H9 (cell line): Measurements from ENCODE around the gene ZDHHC16. TPM values are rescaled to one million over a fixed set of nuclear protein-coding genes. Genes with fewer than 3 reads are reported as not detected.

Experiments used
- DNase-seq: peaks from one replicate; pipeline ENCODE4 v3.0.0-alpha.2; 2017
- H2AFZ ChIP-seq: one replicate; pipeline ENCODE4 v1.6.1; 2013; ENCODE audit warnings: mild to moderate bottlenecking, low read length, control low read depth, moderate library complexity
- H2AK5ac ChIP-seq: 2 replicates; pipeline ENCODE4 v1.6.1; 2013; ENCODE audit warnings: low read length, control low read depth, mixed read lengths; ENCODE audit not compliant: insufficient read length
- H2BK120ac ChIP-seq: one replicate; pipeline ENCODE4 v1.6.1; 2013; ENCODE audit warnings: low read depth, mild to moderate bottlenecking, low read length, control low read depth, inconsistent platforms; ENCODE audit not compliant: poor library complexity, severe bottlenecking
- H2BK12ac ChIP-seq: 2 replicates; pipeline ENCODE4 v1.6.1; 2013; ENCODE audit warnings: low read length, control low read depth, mixed read lengths, low read depth; ENCODE audit not compliant: insufficient read length
- H2BK15ac ChIP-seq: 2 replicates; pipeline ENCODE4 v1.6.1; 2013; ENCODE audit warnings: low read depth, low read length, control low read depth
- H2BK20ac ChIP-seq: one replicate; pipeline ENCODE4 v1.6.1; 2013; ENCODE audit warnings: low read depth, mild to moderate bottlenecking, low read length, control low read depth, inconsistent platforms; ENCODE audit not compliant: poor library complexity, severe bottlenecking
- H2BK5ac ChIP-seq: 2 replicates; pipeline ENCODE4 v1.6.1; 2013; ENCODE audit warnings: low read length, control low read depth, mixed read lengths; ENCODE audit not compliant: insufficient read length
- H3K14ac ChIP-seq: 2 replicates; pipeline ENCODE4 v1.6.1; 2013; ENCODE audit warnings: low read length, control low read depth; ENCODE audit not compliant: insufficient read depth
- H3K18ac ChIP-seq: 2 replicates; pipeline ENCODE4 v1.6.1; 2013; ENCODE audit warnings: low read depth, mild to moderate bottlenecking, mixed read lengths, low read length, control low read depth; ENCODE audit not compliant: insufficient read length
- H3K23ac ChIP-seq: 2 replicates; pipeline ENCODE4 v1.6.1; 2013; ENCODE audit warnings: low read length, control low read depth, mixed read lengths, low read depth; ENCODE audit not compliant: insufficient read length
- H3K23me2 ChIP-seq: 2 replicates; pipeline ENCODE4 v1.6.1; 2013; ENCODE audit warnings: low read depth, mild to moderate bottlenecking, mixed read lengths, low read length, control low read depth; ENCODE audit not compliant: insufficient read length, poor library complexity, severe bottlenecking
- H3K27ac ChIP-seq: 2 replicates; pipeline ENCODE4 v1.5.1; 2013; ENCODE audit warnings: low read length, control low read depth, mixed read lengths, low read depth; ENCODE audit not compliant: insufficient read length
- H3K27me3 ChIP-seq: 2 replicates; pipeline ENCODE4 v1.6.1; 2013; ENCODE audit warnings: low read length, control low read depth, inconsistent platforms; ENCODE audit not compliant: insufficient read depth
- H3K4ac ChIP-seq: 2 replicates; pipeline ENCODE4 v1.6.1; 2013; ENCODE audit warnings: low read depth, mild to moderate bottlenecking, control low read depth, inconsistent platforms, low read length, moderate library complexity
- H3K4me1 ChIP-seq: 2 replicates; pipeline ENCODE4 v1.6.1; 2013; ENCODE audit warnings: low read length, control low read depth, inconsistent platforms; ENCODE audit not compliant: insufficient read depth
- H3K4me2 ChIP-seq: 2 replicates; pipeline ENCODE4 v1.6.1; 2013; ENCODE audit warnings: low read length, control low read depth, mixed read lengths; ENCODE audit not compliant: insufficient read length, insufficient read depth
- H3K56ac ChIP-seq: 2 replicates; pipeline ENCODE4 v1.6.1; 2013; ENCODE audit warnings: low read depth, mild to moderate bottlenecking, mixed read lengths, low read length, control low read depth; ENCODE audit not compliant: insufficient read length
- H3K79me1 ChIP-seq: 2 replicates; pipeline ENCODE4 v1.6.1; 2013; ENCODE audit warnings: low read depth, mild to moderate bottlenecking, moderate library complexity, low read length, control low read depth, inconsistent platforms; ENCODE audit not compliant: insufficient read depth, poor library complexity, severe bottlenecking
- H3K79me2 ChIP-seq: 2 replicates; pipeline ENCODE4 v1.6.1; 2013; ENCODE audit warnings: low read length, control low read depth, inconsistent platforms; ENCODE audit not compliant: insufficient read depth
- H3K9ac ChIP-seq: 2 replicates; pipeline ENCODE4 v1.6.1; 2013; ENCODE audit warnings: low read length, control low read depth, mixed read lengths; ENCODE audit not compliant: insufficient read length; ENCODE audit errors: extremely low read depth
- H3K9me3 ChIP-seq: one replicate; pipeline ENCODE4 v1.6.1; 2013; ENCODE audit warnings: low read depth, low read length, inconsistent platforms; ENCODE audit not compliant: control insufficient read depth
- H3T11ph ChIP-seq: one replicate; pipeline ENCODE4 v1.6.1; 2013; ENCODE audit warnings: mild to moderate bottlenecking, low read length, control low read depth, inconsistent platforms
- H4K20me1 ChIP-seq: one replicate; pipeline ENCODE4 v1.6.1; 2013; ENCODE audit not compliant: control insufficient read depth, insufficient read length, insufficient read depth
- H4K5ac ChIP-seq: 2 replicates; pipeline ENCODE4 v1.6.1; 2013; ENCODE audit warnings: low read depth, mild to moderate bottlenecking, mixed read lengths, low read length, control low read depth; ENCODE audit not compliant: insufficient read length
- H4K8ac ChIP-seq: replicated peaks from 2 replicates; pipeline ENCODE4 v1.6.1; 2013; ENCODE audit warnings: low read length, control low read depth, mixed read lengths, low read depth; ENCODE audit not compliant: insufficient read length
- H4K91ac ChIP-seq: 2 replicates; pipeline ENCODE4 v1.6.1; 2013; ENCODE audit warnings: low read depth, mild to moderate bottlenecking, moderate library complexity, mixed read lengths, low read length, control low read depth; ENCODE audit not compliant: insufficient read length
- H3K27ac Mint-ChIP-seq, 3 experiments: 2 replicates in 2 of 3; 3 replicates in 1 of 3; pipeline ENCODE4 v1.8.0; 2020 to 2021; ENCODE audit warnings: mixed read lengths in 3 of 3, mild to moderate bottlenecking in 1 of 3, moderate library complexity in 1 of 3
- H3K27me3 Mint-ChIP-seq: 2 replicates; pipeline ENCODE4 v1.8.0; 2021; ENCODE audit warnings: low read depth, mild to moderate bottlenecking, moderate library complexity, mixed read lengths
- H3K36me3 Mint-ChIP-seq, 3 experiments: 2 replicates in 2 of 3; 3 replicates in 1 of 3; pipeline ENCODE4 v1.8.0; 2020 to 2021; ENCODE audit warnings: low read depth in 3 of 3, mixed read lengths in 3 of 3; ENCODE audit not compliant: insufficient read depth in 1 of 3
- H3K4me1 Mint-ChIP-seq, 2 experiments: 2 replicates each; pipeline ENCODE4 v1.8.0; 2020; ENCODE audit warnings: mixed read lengths in 2 of 2
- H3K4me3 Mint-ChIP-seq, 2 experiments: 2 replicates in 1 of 2; 3 replicates in 1 of 2; pipeline ENCODE4 v1.8.0; 2020 to 2021; ENCODE audit warnings: mild to moderate bottlenecking in 2 of 2, mixed read lengths in 2 of 2, moderate library complexity in 1 of 2
- H3K9me3 Mint-ChIP-seq, 2 experiments: 2 replicates in 1 of 2; 3 replicates in 1 of 2; pipeline ENCODE4 v1.8.0; 2020; ENCODE audit warnings: mild to moderate bottlenecking in 2 of 2, mixed read lengths in 2 of 2, moderate library complexity in 1 of 2
- CTCF ChIP-seq: fragments of 200-600 bp; sonication (generic); conservative IDR thresholded peaks from 3 replicates; pipeline ENCODE4 v1.8.0; 2021; ENCODE audit warnings: antibody characterized with exemption, mild to moderate bottlenecking
- total RNA-seq: library from RNA; stranded (reverse); gene quantifications from 2 replicates; pipeline ENCODE4 v1.2.1, GENCODE V29; 2021

ZDHHC16 gene
- total RNA-seq, 1 experiment from 2014 or later = 45.4 TPM

GRCh38 chr10:97404044-97404443, 41.9 kb upstream of the ZDHHC16 start:
- Histone ChIP-seq H3K14ac (no peak overlapping the region), H2AK5ac (no peak overlapping the region), H2AFZ (no peak overlapping the region), H2BK5ac (no peak overlapping the region), H3K23ac (no peak overlapping the region), H3K79me1 (no peaks in the 10 kb centered on the region), H2BK20ac (no peak overlapping the region), H3K9ac (no peak overlapping the region), H3K27me3 (no peaks in the 10 kb centered on the region), H3K23me2 (peaks cover 10% of the 10 kb centered on the region), H4K91ac (no peak overlapping the region), H3K4me2 (no peak overlapping the region), H3K4ac (no peak overlapping the region), H4K8ac (no peak overlapping the region), H3K4me1 (no peaks in the 10 kb centered on the region), H2BK120ac (no peak overlapping the region), H3K9me3 (no peaks in the 10 kb centered on the region), H3K79me2 (0 out of 2 replicates have a peak, but pooled peaks cover 2% of the 10 kb centered on the region), H2BK15ac (no peak overlapping the region), H2BK12ac (no peak overlapping the region), H3K27ac (no peak overlapping the region), H3K18ac (no peak overlapping the region), H3T11ph (no peak overlapping the region), H4K20me1 (no peaks in the 10 kb centered on the region), H4K5ac (no peak overlapping the region), H3K56ac (no peak overlapping the region)
- H3K4me3 Mint-ChIP-seq = no peak overlapping the region
- H3K36me3 Mint-ChIP-seq = peaks cover 0 to 11% (median 0%) of the 10 kb centered on the region in 3 experiments; a peak in 2 of 7 replicates
- H3K27ac Mint-ChIP-seq = no peak overlapping the region
- H3K27me3 Mint-ChIP-seq = no peaks in the 10 kb centered on the region
- peaks cover 8 to 12% of the 10 kb centered on the region in 2 experiments for H3K4me1 Mint-ChIP-seq
- no peak for TF ChIP-seq CTCF
- H3K9me3 Mint-ChIP-seq = no peaks in the 10 kb centered on the region
- no peak for DNase-seq
